DND-41 (cell line): ENCODE results near the gene SYNE2.
"Not testable (repeated sequence)": the region's sequence is repeated elsewhere in the genome, so short reads cannot be mapped to it uniquely, and the experiment has no call there.

Source experiments
- ATAC-seq: fragments of 200-7000 bp; cut with Tn5 transposase; 3 replicates; pipeline ENCODE4 v1.9.1; 2021; ENCODE audit warnings: low read depth; ENCODE audit not compliant: insufficient read depth
- DNase-seq: peaks from one replicate; pipeline ENCODE4 v3.0.0-alpha.2; 2020
- H2AFZ ChIP-seq: 2 replicates; pipeline ENCODE4 v1.6.0; 2012; ENCODE audit warnings: low read depth, low read length
- H3K27ac ChIP-seq: 2 replicates; pipeline ENCODE4 v1.5.1; 2012; ENCODE audit warnings: low read length, inconsistent platforms
- H3K27me3 ChIP-seq: fragments of 200-600 bp; sonication (generic); 2 replicates; pipeline ENCODE4 v1.6.0; 2012; ENCODE audit warnings: low read length, mild to moderate bottlenecking, inconsistent platforms; ENCODE audit not compliant: insufficient read depth, poor library complexity
- H3K36me3 ChIP-seq: 2 replicates; pipeline ENCODE4 v1.5.1; 2012; ENCODE audit warnings: low read length, inconsistent platforms; ENCODE audit not compliant: insufficient read depth
- H3K4me1 ChIP-seq: 2 replicates; pipeline ENCODE4 v1.5.1; 2012; ENCODE audit warnings: mild to moderate bottlenecking, low read length; ENCODE audit not compliant: insufficient read depth
- H3K4me2 ChIP-seq: 2 replicates; pipeline ENCODE4 v1.6.0; 2012; ENCODE audit warnings: mild to moderate bottlenecking, moderate library complexity, low read length, inconsistent platforms; ENCODE audit not compliant: insufficient read depth
- H3K4me3 ChIP-seq, 2 experiments: fragments of 200-600 bp in 1 of 2; shearing (Covaris generic) in 1 of 2; 2 replicates each; pipeline ENCODE4 v1.5.1; 2012 to 2016; ENCODE audit warnings: inconsistent platforms in 2 of 2, low read length in 2 of 2, mild to moderate bottlenecking in 2 of 2, low read depth in 1 of 2, moderate library complexity in 1 of 2
- H3K79me2 ChIP-seq: 2 replicates; pipeline ENCODE4 v1.6.0; 2012; ENCODE audit warnings: low read length, inconsistent platforms; ENCODE audit not compliant: insufficient read depth
- H3K9ac ChIP-seq: 2 replicates; pipeline ENCODE4 v1.6.0; 2012; ENCODE audit warnings: low read depth, mild to moderate bottlenecking, inconsistent platforms, low read length, moderate library complexity
- H3K9me3 ChIP-seq: 2 replicates; pipeline ENCODE4 v1.5.1; 2012; ENCODE audit warnings: low read length, moderate library complexity, mild to moderate bottlenecking, inconsistent platforms; ENCODE audit not compliant: insufficient read depth, severe bottlenecking
- H4K20me1 ChIP-seq: 2 replicates; pipeline ENCODE4 v1.6.0; 2012; ENCODE audit warnings: low read length; ENCODE audit not compliant: insufficient read depth
- CTCF ChIP-seq: IDR thresholded peaks from 2 replicates; pipeline ENCODE4 v1.5.1; 2012; ENCODE audit warnings: borderline replicate concordance, low read length, moderate library complexity, mild to moderate bottlenecking; ENCODE audit not compliant: poor library complexity, severe bottlenecking; ENCODE audit errors: extremely low read depth
- EZH2 ChIP-seq: IDR thresholded peaks from 3 replicates; pipeline ENCODE4 v1.6.1; 2012; ENCODE audit warnings: borderline replicate concordance, low read depth, mild to moderate bottlenecking, moderate library complexity, low read length, inconsistent platforms; ENCODE audit not compliant: severe bottlenecking

Gene SYNE2

GRCh38 chr14:64115401-64115800 is 262.6 kb downstream of the SYNE2 start:
- Histone ChIP-seq H4K20me1 (no peaks in the 10 kb centered on the region), H3K79me2 (no peaks in the 10 kb centered on the region), H2AFZ (no peak overlapping the region), H3K4me1 (no peaks in the 10 kb centered on the region), H3K9me3 (no peaks in the 10 kb centered on the region), H3K4me3 (no peak overlapping the region), H3K4me2 (no peak overlapping the region), H3K27me3 (no peaks in the 10 kb centered on the region), H3K36me3 (peaks cover 70% of the 10 kb centered on the region), H3K9ac (no peak overlapping the region), H3K27ac (no peak overlapping the region)
- DNase-seq (no peak), ATAC-seq (no peak)
- TF ChIP-seq CTCF (no peak), EZH2 (no peak)

- Histone ChIP-seq H3K4me3 (no peak overlapping the region), H2AFZ (no peak overlapping the region), H3K36me3 (peaks cover 70% of the 10 kb centered on the region), H3K4me2 (no peak overlapping the region), H3K4me1 (no peaks in the 10 kb centered on the region), H3K9me3 (no peaks in the 10 kb centered on the region), H3K27me3 (no peaks in the 10 kb centered on the region), H3K9ac (no peak overlapping the region), H4K20me1 (no peaks in the 10 kb centered on the region), H3K27ac (no peak overlapping the region), H3K79me2 (no peaks in the 10 kb centered on the region)
- ATAC-seq (no peak), DNase-seq (no peak)
- no peak for TF ChIP-seq EZH2
- no peak for TF ChIP-seq CTCF
These were observed 265.0 kb downstream of the SYNE2 start for GRCh38 chr14:64117671-64118402.

- H3K4me3 ChIP-seq, H3K27me3 ChIP-seq, H3K9me3 ChIP-seq, H3K9ac ChIP-seq, H3K4me2 ChIP-seq, H3K4me1 ChIP-seq, H3K27ac ChIP-seq, H3K79me2 ChIP-seq, DNase-seq, H2AFZ ChIP-seq, ATAC-seq, H4K20me1 ChIP-seq: not testable (repeated sequence)
- H3K36me3 ChIP-seq = peaks cover 70% of the 10 kb centered on the region
These were observed 265.6 kb downstream of the SYNE2 start for GRCh38 chr14:64118403-64118742.

- no peaks in the 10 kb centered on the region for H3K79me2 ChIP-seq
- no peak overlapping the region for H2AFZ ChIP-seq
- no peaks in the 10 kb centered on the region for H3K4me1 ChIP-seq
- no peaks in the 10 kb centered on the region for H3K27me3 ChIP-seq
- DNase-seq = no peak
- no peak for ATAC-seq
- no peaks in the 10 kb centered on the region for H3K9me3 ChIP-seq
- no peak for TF ChIP-seq EZH2
- no peak for TF ChIP-seq CTCF
- H3K4me3 ChIP-seq = no peak overlapping the region
- no peak overlapping the region for H3K9ac ChIP-seq
- H3K4me2 ChIP-seq = no peak overlapping the region
- H4K20me1 ChIP-seq = no peaks in the 10 kb centered on the region
- H3K27ac ChIP-seq = no peak overlapping the region
- peaks cover 72% of the 10 kb centered on the region for H3K36me3 ChIP-seq
These were observed 266.1 kb downstream of the SYNE2 start for GRCh38 chr14:64118892-64119291.
